GM23338 (cell line): ENCODE results near the gene ASPG.

ENCODE experiments used
- CTCF ChIP-seq, 2 experiments: fragments of 200-600 bp in 1 of 2; sonication (generic) in 1 of 2; conservative IDR thresholded peaks; 2 replicates each; pipeline versions ENCODE4 v1.5.1 to v1.6.1; 2016 to 2017; ENCODE audit warnings: antibody characterized with exemption in 2 of 2, low read depth in 2 of 2, mild to moderate bottlenecking in 2 of 2, moderate library complexity in 1 of 2
- EZH2 ChIP-seq: fragments of 200-600 bp; sonication (generic); IDR thresholded peaks from one replicate; pipeline ENCODE4 v1.8.0; 2017; ENCODE audit warnings: antibody characterized with exemption, mild to moderate bottlenecking, low read depth; ENCODE audit not compliant: unreplicated experiment
- EZH2phosphoT487 ChIP-seq: fragments of 200-600 bp; sonication (generic); IDR thresholded peaks from one replicate; pipeline ENCODE4 v1.8.1; 2018; ENCODE audit warnings: antibody characterized with exemption; ENCODE audit not compliant: unreplicated experiment
- NANOG ChIP-seq: IDR thresholded peaks from 2 replicates; pipeline ENCODE4 v1.6.1; 2016; ENCODE audit warnings: antibody characterized with exemption, borderline replicate concordance
- POLR2AphosphoS5 ChIP-seq: IDR thresholded peaks from 2 replicates; pipeline ENCODE4 v1.6.1; 2016; ENCODE audit warnings: antibody characterized with exemption, low read depth
- REST ChIP-seq: IDR thresholded peaks from one replicate; pipeline ENCODE4 v1.6.1; 2018; ENCODE audit warnings: antibody characterized with exemption; ENCODE audit not compliant: unreplicated experiment
- ZNF462 ChIP-seq: fragments of 250-450 bp; sonication (Bioruptor Pico); IDR thresholded peaks from 2 replicates; pipeline ENCODE4 v1.5.0; 2020; ENCODE audit warnings: mild to moderate bottlenecking, moderate library complexity

GRCh38 chr14:104139460-104140212, 54.1 kb downstream of the ASPG start:
- no peak for TF ChIP-seq CTCF (conservative IDR thresholded peaks at IDR 0.05; ENCODE audit: low read depth in 2 of 2)
- TF ChIP-seq EZH2: no peak
- TF ChIP-seq POLR2AphosphoS5: no peak
- TF ChIP-seq EZH2phosphoT487: no peak
- no peak for TF ChIP-seq ZNF462 (CRISPR knock-in tag)
- TF ChIP-seq REST: no peak
- no peak for TF ChIP-seq NANOG
